ENCODE data around the gene LACTB.
"Not testable (repeated sequence)": the region's sequence is repeated elsewhere in the genome, so short reads cannot be mapped to it uniquely, and the experiment has no call there.

Gene LACTB

GRCh38 chr15:63093486-63094205 lies 28.0 kb upstream of the LACTB start:
- peak; percentile 39 to 47 for DNase-seq (ENCODE audit: low spot score in 2 of 2)
- peak; percentile 56 for ATAC-seq (replicated peaks; ENCODE audit: extremely low read depth, poor library complexity, severe bottlenecking)
- peaks cover 2% of the 10 kb centered on the region for H3K36me3 Mint-ChIP-seq (ENCODE audit: insufficient read depth)
- H3K4me1 Mint-ChIP-seq, result peaks cover 4% of the 10 kb centered on the region
- H3K4me3 Mint-ChIP-seq, result no peak overlapping the region
- peaks cover 8% of the 10 kb centered on the region for H3K27me3 Mint-ChIP-seq
- no peak overlapping the region for H3K27ac Mint-ChIP-seq (ENCODE audit: low read depth)
- no peaks in the 10 kb centered on the region for H3K9me3 Mint-ChIP-seq

- H3K27ac Mint-ChIP-seq (ENCODE audit: low read depth), result no peak overlapping the region
- peaks cover 2% of the 10 kb centered on the region for H3K36me3 Mint-ChIP-seq (ENCODE audit: insufficient read depth)
- peaks cover 4% of the 10 kb centered on the region for H3K4me1 Mint-ChIP-seq
- DNase-seq (ENCODE audit: low spot score in 2 of 2), result no peak
- no peak overlapping the region for H3K4me3 Mint-ChIP-seq
- peaks cover 8% of the 10 kb centered on the region for H3K27me3 Mint-ChIP-seq
- no peaks in the 10 kb centered on the region for H3K9me3 Mint-ChIP-seq
- ATAC-seq (replicated peaks; ENCODE audit: extremely low read depth, poor library complexity, severe bottlenecking), result no peak
Observed at GRCh38 chr15:63094495-63094931, 27.1 kb upstream of the LACTB start.

- H3K4me3 Mint-ChIP-seq, result no peak overlapping the region
- H3K27me3 Mint-ChIP-seq, result peaks cover 7% of the 10 kb centered on the region
- ATAC-seq (replicated peaks; ENCODE audit: extremely low read depth, poor library complexity, severe bottlenecking), result no peak
Observed at GRCh38 chr15:63096178-63096577, 25.5 kb upstream of the LACTB start.

GRCh38 chr15:63098901-63099300 lies 22.8 kb upstream of the LACTB start:
- H3K27ac Mint-ChIP-seq (ENCODE audit: low read depth); H3K4me3 Mint-ChIP-seq; DNase-seq (ENCODE audit: low spot score in 2 of 2); H3K4me1 Mint-ChIP-seq; ATAC-seq (replicated peaks; ENCODE audit: extremely low read depth, poor library complexity, severe bottlenecking); H3K36me3 Mint-ChIP-seq (ENCODE audit: insufficient read depth); H3K9me3 Mint-ChIP-seq: not testable (repeated sequence)
- peaks cover 11% of the 10 kb centered on the region for H3K27me3 Mint-ChIP-seq

More at GRCh38 chr15:63096178-63096577, 25.5 kb upstream of the LACTB start:
- Mint-ChIP-seq H3K36me3 (ENCODE audit: insufficient read depth) (peaks cover 2% of the 10 kb centered on the region), H3K4me1 (peaks cover 4% of the 10 kb centered on the region), H3K9me3 (no peaks in the 10 kb centered on the region), H3K27ac (ENCODE audit: low read depth) (no peak overlapping the region)
- no peak for DNase-seq (ENCODE audit: low spot score in 2 of 2)

- H3K4me1 Mint-ChIP-seq; H3K36me3 Mint-ChIP-seq (ENCODE audit: insufficient read depth); DNase-seq (ENCODE audit: low spot score in 2 of 2); H3K27ac Mint-ChIP-seq (ENCODE audit: low read depth); H3K4me3 Mint-ChIP-seq; H3K9me3 Mint-ChIP-seq; ATAC-seq (replicated peaks; ENCODE audit: extremely low read depth, poor library complexity, severe bottlenecking): not testable (repeated sequence)
- H3K27me3 Mint-ChIP-seq, result peaks cover 11% of the 10 kb centered on the region
Observed at GRCh38 chr15:63099581-63099980, 22.1 kb upstream of the LACTB start.

- no peak overlapping the region for H3K4me3 Mint-ChIP-seq
- H3K36me3 Mint-ChIP-seq (ENCODE audit: insufficient read depth), result no peaks in the 10 kb centered on the region
- H3K4me1 Mint-ChIP-seq, result no peaks in the 10 kb centered on the region
- peaks cover 40% of the 10 kb centered on the region for H3K27me3 Mint-ChIP-seq
- H3K9me3 Mint-ChIP-seq, result no peaks in the 10 kb centered on the region
- DNase-seq (ENCODE audit: low spot score in 2 of 2), result no peak
- no peak overlapping the region for H3K27ac Mint-ChIP-seq (ENCODE audit: low read depth)
- no peak for ATAC-seq (replicated peaks; ENCODE audit: extremely low read depth, poor library complexity, severe bottlenecking)
Observed at GRCh38 chr15:63103416-63103815, 18.2 kb upstream of the LACTB start.

- no peaks in the 10 kb centered on the region for H3K9me3 Mint-ChIP-seq
- no peak for DNase-seq (ENCODE audit: low spot score in 2 of 2)
- no peak overlapping the region for H3K4me3 Mint-ChIP-seq
- H3K4me1 Mint-ChIP-seq, result no peaks in the 10 kb centered on the region
- peaks cover 51% of the 10 kb centered on the region for H3K27me3 Mint-ChIP-seq
- H3K27ac Mint-ChIP-seq (ENCODE audit: low read depth), result no peak overlapping the region
- ATAC-seq (replicated peaks; ENCODE audit: extremely low read depth, poor library complexity, severe bottlenecking), result no peak
- no peaks in the 10 kb centered on the region for H3K36me3 Mint-ChIP-seq (ENCODE audit: insufficient read depth)
Observed at GRCh38 chr15:63104727-63105126, 16.9 kb upstream of the LACTB start.

- H3K4me3 Mint-ChIP-seq; ATAC-seq (replicated peaks; ENCODE audit: extremely low read depth, poor library complexity, severe bottlenecking); H3K27ac Mint-ChIP-seq (ENCODE audit: low read depth); H3K9me3 Mint-ChIP-seq; H3K4me1 Mint-ChIP-seq; DNase-seq (ENCODE audit: low spot score in 2 of 2); H3K36me3 Mint-ChIP-seq (ENCODE audit: insufficient read depth): not testable (repeated sequence)
- peaks cover 51% of the 10 kb centered on the region for H3K27me3 Mint-ChIP-seq
Observed at GRCh38 chr15:63105354-63105753, 16.3 kb upstream of the LACTB start.

- H3K9me3 Mint-ChIP-seq, result no peaks in the 10 kb centered on the region
- no peak for DNase-seq (ENCODE audit: low spot score in 2 of 2)
Observed at GRCh38 chr15:63107895-63108546, 13.6 kb upstream of the LACTB start.

GRCh38 chr15:63109498-63109897 lies 12.2 kb upstream of the LACTB start:
- Mint-ChIP-seq H3K36me3 (ENCODE audit: insufficient read depth) (no peaks in the 10 kb centered on the region), H3K9me3 (no peaks in the 10 kb centered on the region), H3K27ac (ENCODE audit: low read depth) (no peak overlapping the region), H3K27me3 (peaks cover 40% of the 10 kb centered on the region), H3K4me3 (no peak overlapping the region), H3K4me1 (no peaks in the 10 kb centered on the region)
- no peak for DNase-seq (ENCODE audit: low spot score in 2 of 2)
- ATAC-seq (replicated peaks; ENCODE audit: extremely low read depth, poor library complexity, severe bottlenecking), result no peak

More at GRCh38 chr15:63107895-63108546, 13.6 kb upstream of the LACTB start:
- H3K27me3 Mint-ChIP-seq, result peaks cover 47% of the 10 kb centered on the region
- H3K27ac Mint-ChIP-seq (ENCODE audit: low read depth), result no peak overlapping the region
- no peaks in the 10 kb centered on the region for H3K4me1 Mint-ChIP-seq
- ATAC-seq (replicated peaks; ENCODE audit: extremely low read depth, poor library complexity, severe bottlenecking), result no peak
- H3K4me3 Mint-ChIP-seq, result no peak overlapping the region
- no peaks in the 10 kb centered on the region for H3K36me3 Mint-ChIP-seq (ENCODE audit: insufficient read depth)

GRCh38 chr15:63109920-63110319 lies 11.7 kb upstream of the LACTB start:
- Mint-ChIP-seq H3K9me3 (no peaks in the 10 kb centered on the region), H3K4me1 (no peaks in the 10 kb centered on the region), H3K4me3 (no peak overlapping the region), H3K27ac (ENCODE audit: low read depth) (no peak overlapping the region), H3K36me3 (ENCODE audit: insufficient read depth) (no peaks in the 10 kb centered on the region), H3K27me3 (peaks cover 36% of the 10 kb centered on the region)
- ATAC-seq (replicated peaks; ENCODE audit: extremely low read depth, poor library complexity, severe bottlenecking) (no peak), DNase-seq (ENCODE audit: low spot score in 2 of 2) (no peak)

GRCh38 chr15:63110428-63111026 lies 11.1 kb upstream of the LACTB start:
- H3K4me1 Mint-ChIP-seq, result no peaks in the 10 kb centered on the region
- no peaks in the 10 kb centered on the region for H3K9me3 Mint-ChIP-seq
- ATAC-seq (replicated peaks; ENCODE audit: extremely low read depth, poor library complexity, severe bottlenecking), result no peak
- H3K36me3 Mint-ChIP-seq (ENCODE audit: insufficient read depth), result no peaks in the 10 kb centered on the region
- DNase-seq (ENCODE audit: low spot score in 2 of 2), result no peak
- H3K27ac Mint-ChIP-seq (ENCODE audit: low read depth), result no peak overlapping the region
- H3K27me3 Mint-ChIP-seq, result peaks cover 30% of the 10 kb centered on the region
- no peak overlapping the region for H3K4me3 Mint-ChIP-seq

GRCh38 chr15:63111481-63111880 lies 10.2 kb upstream of the LACTB start:
- Mint-ChIP-seq H3K36me3 (ENCODE audit: insufficient read depth) (no peaks in the 10 kb centered on the region), H3K27ac (ENCODE audit: low read depth) (no peak overlapping the region), H3K27me3 (peaks cover 20% of the 10 kb centered on the region), H3K4me1 (no peaks in the 10 kb centered on the region), H3K4me3 (no peak overlapping the region), H3K9me3 (no peaks in the 10 kb centered on the region)
- no peak for DNase-seq (ENCODE audit: low spot score in 2 of 2)
- no peak for ATAC-seq (replicated peaks; ENCODE audit: extremely low read depth, poor library complexity, severe bottlenecking)
